ENCODE data around the gene TET2. TPM values are rescaled to one million over a fixed set of nuclear protein-coding genes. Genes with fewer than 3 reads are reported as not detected.

Gene TET2
- total RNA-seq (2021), result 22.8 and 25.7 TPM in 2 replicates
- percentile 92 among the genes with signal in this experiment for Bru-seq, nascent RNA
- percentile 84 among the genes with signal in this experiment for BruChase-seq, experiment 1, labeled RNA remaining after a 2-hour chase
- percentile 64 among the genes with signal in this experiment for BruChase-seq, experiment 2, labeled RNA remaining after a 6-hour chase
- long read RNA-seq, partial matches to known transcripts, result 3 of 7 reads
- long read RNA-seq, other reads (novel, unspliced or antisense), result 4 of 7 reads

GRCh38 chr4:105146276-105147015, at the start of gene TET2:
Gene TET2 (plus strand): TSS chr4:105146876. CDS start chr4:105233943, 87,067 bp downstream.
- CTCF ChIA-PET, result interaction anchor here (1.8 kb wide), 1 partner anchor 327 kb away, joined by 6 read pairs; the partner anchor contains the start of gene PPA2
- peaks cover 17% of the 10 kb centered on the region for H3K4me1 ChIP-seq (ENCODE audit: insufficient read depth, low read length, poor library complexity, severe bottlenecking)
- H3K27me3 ChIP-seq (replicated peaks; ENCODE audit: insufficient read depth, low read depth, low read length, poor library complexity), result no peaks in the 10 kb centered on the region
- intact Hi-C loops (cut with micrococcal nuclease; ENCODE audit: unreplicated experiment), result loop anchor here (2.0 to 10.0 kb wide), 3 partner anchors 208 to 1149 kb away; no protein-coding TSS in a partner anchor
- H3K9me3 ChIP-seq (ENCODE audit: low read depth, low read length, poor library complexity, severe bottlenecking), result no peaks in the 10 kb centered on the region
- POLR2A ChIA-PET (ENCODE audit: low non-redundant PET), result no interaction called here
- H3K4me3 ChIP-seq (ENCODE audit: low read depth, low read length, poor library complexity, severe bottlenecking), result peak within 1 kb of the TSS; percentile 88
- DNase-seq (ENCODE audit: low spot score), result peak; percentile 97
- BruUV-seq (replicated peaks), result no TSS peak
- no peaks in the 10 kb centered on the region for H3K36me3 ChIP-seq (ENCODE audit: insufficient read depth, low read length, poor library complexity, severe bottlenecking)
- H3K27ac ChIP-seq (ENCODE audit: low read depth, low read length, poor library complexity, severe bottlenecking), result peak within 1 kb of the TSS; percentile 98
- TF ChIP-seq CTCF (conservative IDR thresholded peaks at IDR 0.05; ENCODE audit: low read depth, low read length), result no peak
- TF ChIP-seq EZH2 (IDR thresholded peaks at IDR 0.05; ENCODE audit: borderline replicate concordance, low read depth, low read length, poor library complexity, severe bottlenecking), result no peak

GRCh38 chr4:105102016-105102415, 44.7 kb upstream of the TET2 start:
- ChIA-PET POLR2A (ENCODE audit: low non-redundant PET) (no interaction called here), CTCF (no interaction called here)
- no peak for DNase-seq (ENCODE audit: low spot score)
- Histone ChIP-seq H3K27me3 (replicated peaks; ENCODE audit: insufficient read depth, low read depth, low read length, poor library complexity) (no peaks in the 10 kb centered on the region), H3K4me1 (ENCODE audit: insufficient read depth, low read length, poor library complexity, severe bottlenecking) (no peaks in the 10 kb centered on the region), H3K27ac (ENCODE audit: low read depth, low read length, poor library complexity, severe bottlenecking) (no peak overlapping the region), H3K36me3 (ENCODE audit: insufficient read depth, low read length, poor library complexity, severe bottlenecking) (no peaks in the 10 kb centered on the region), H3K4me3 (ENCODE audit: low read depth, low read length, poor library complexity, severe bottlenecking) (no peak overlapping the region), H3K9me3 (ENCODE audit: low read depth, low read length, poor library complexity, severe bottlenecking) (no peaks in the 10 kb centered on the region)
- BruUV-seq (replicated peaks), result no TSS peak
- intact Hi-C loops (cut with micrococcal nuclease; ENCODE audit: unreplicated experiment), result no loop called here
- TF ChIP-seq EZH2 (IDR thresholded peaks at IDR 0.05; ENCODE audit: borderline replicate concordance, low read depth, low read length, poor library complexity, severe bottlenecking), result no peak
- no peak for TF ChIP-seq CTCF (conservative IDR thresholded peaks at IDR 0.05; ENCODE audit: low read depth, low read length)

GRCh38 chr4:105106426-105106825, 40.2 kb upstream of the TET2 start:
- H3K36me3 ChIP-seq (ENCODE audit: insufficient read depth, low read length, poor library complexity, severe bottlenecking), result no peaks in the 10 kb centered on the region
- H3K27ac ChIP-seq (ENCODE audit: low read depth, low read length, poor library complexity, severe bottlenecking), result no peak overlapping the region
- no peak for DNase-seq (ENCODE audit: low spot score)
- CTCF ChIA-PET, result no interaction called here
- TF ChIP-seq EZH2 (IDR thresholded peaks at IDR 0.05; ENCODE audit: borderline replicate concordance, low read depth, low read length, poor library complexity, severe bottlenecking), result no peak
- no peak for TF ChIP-seq CTCF (conservative IDR thresholded peaks at IDR 0.05; ENCODE audit: low read depth, low read length)
- H3K4me3 ChIP-seq (ENCODE audit: low read depth, low read length, poor library complexity, severe bottlenecking), result no peak overlapping the region
- intact Hi-C loops (cut with micrococcal nuclease; ENCODE audit: unreplicated experiment), result no loop called here
- POLR2A ChIA-PET (ENCODE audit: low non-redundant PET), result no interaction called here
- BruUV-seq (replicated peaks), result no TSS peak
- H3K4me1 ChIP-seq (ENCODE audit: insufficient read depth, low read length, poor library complexity, severe bottlenecking), result no peaks in the 10 kb centered on the region
- no peaks in the 10 kb centered on the region for H3K27me3 ChIP-seq (replicated peaks; ENCODE audit: insufficient read depth, low read depth, low read length, poor library complexity)
- no peaks in the 10 kb centered on the region for H3K9me3 ChIP-seq (ENCODE audit: low read depth, low read length, poor library complexity, severe bottlenecking)

Data from A673 (cell line).